IPS-11a (cell line): ENCODE results near the gene LHB.

Experiments used
- H3K4me3 ChIP-seq: one replicate; pipeline ENCODE4 v1.5.1; 2013; ENCODE audit warnings: low read depth, low read length, control low read depth

Gene LHB

GRCh38 chr19:49014123-49014869 lies 2.6 kb downstream of the LHB start:
- H3K4me3 ChIP-seq = no peak overlapping the region

GRCh38 chr19:49011194-49011593 lies 5.7 kb downstream of the LHB start:
- no peak overlapping the region for H3K4me3 ChIP-seq

DNA sequence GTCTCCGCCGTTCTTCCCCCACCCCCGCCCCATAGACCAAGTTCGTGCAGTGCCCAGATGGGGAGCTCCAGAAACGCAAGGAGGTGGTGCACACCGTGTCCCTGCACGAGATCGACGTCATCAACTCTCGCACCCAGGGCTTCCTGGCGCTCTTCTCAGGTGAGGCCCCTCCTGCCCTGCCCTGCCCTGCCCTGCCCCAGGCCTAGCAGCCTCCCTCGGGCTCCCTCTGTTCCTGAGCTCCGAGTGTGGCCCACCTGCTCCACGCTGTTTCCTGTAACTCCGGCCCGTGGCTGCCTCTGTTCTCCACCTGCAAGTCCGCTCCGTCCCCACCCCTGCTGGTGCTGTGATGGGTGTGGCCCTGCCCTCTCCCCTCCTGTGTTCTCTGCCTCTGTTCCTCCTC lies 6.4 kb downstream of the LHB start:
- no peak overlapping the region for H3K4me3 ChIP-seq

GRCh38 chr19:49009828-49010227 lies 7.1 kb downstream of the LHB start:
- no peak overlapping the region for H3K4me3 ChIP-seq

DNA sequence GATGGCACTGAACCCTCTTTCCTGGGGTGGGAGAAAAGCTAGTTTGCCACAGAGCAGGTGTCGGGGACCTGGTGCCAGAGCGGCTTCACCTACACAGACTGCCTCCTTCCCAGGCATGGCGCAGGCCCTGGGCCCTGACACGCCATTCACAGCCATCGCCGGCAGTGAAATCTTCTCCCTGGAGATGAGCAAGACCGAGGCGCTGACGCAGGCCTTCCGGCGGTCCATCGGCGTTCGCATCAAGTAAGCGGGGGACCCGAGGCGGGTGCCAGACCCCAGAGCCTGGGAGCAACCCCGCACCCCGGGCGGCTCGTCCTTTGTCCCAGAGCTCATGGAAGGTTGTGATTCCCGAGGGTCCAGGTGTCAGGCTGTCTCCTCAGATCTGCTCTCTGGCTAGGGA lies 10.0 kb downstream of the LHB start:
- H3K4me3 ChIP-seq = no peak overlapping the region

DNA sequence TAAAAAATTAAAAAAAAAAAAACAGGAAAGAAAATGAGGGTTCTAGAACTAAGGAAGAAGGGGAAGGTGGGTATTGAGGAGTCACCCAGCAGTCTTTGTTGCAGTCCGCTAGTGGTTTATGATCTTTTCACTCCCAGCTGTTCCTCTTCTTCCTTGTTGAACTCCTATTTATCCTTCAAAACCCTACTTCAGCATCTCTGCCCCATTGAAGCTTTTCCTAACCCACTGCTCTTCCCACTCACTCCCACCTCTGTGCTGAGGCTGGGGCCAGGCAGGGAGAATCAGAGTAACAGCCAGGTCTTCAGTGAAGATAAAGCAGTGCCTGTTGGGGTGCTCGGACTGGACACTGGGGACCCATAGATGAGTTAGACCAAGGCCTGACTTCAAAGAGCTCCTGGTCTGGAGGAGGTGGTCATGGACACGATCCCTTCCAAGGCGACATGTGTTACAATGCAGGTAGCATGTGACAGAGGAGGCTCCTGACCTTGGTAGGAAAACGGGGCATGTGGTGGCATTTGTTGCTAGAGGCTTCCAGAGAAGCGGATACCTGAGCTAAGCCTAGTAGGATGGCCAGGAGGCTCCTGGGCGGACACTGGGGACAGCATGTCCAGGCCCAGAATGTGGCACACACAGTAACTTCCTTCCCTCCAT lies 11.8 kb downstream of the LHB start:
- no peak overlapping the region for H3K4me3 ChIP-seq

DNA sequence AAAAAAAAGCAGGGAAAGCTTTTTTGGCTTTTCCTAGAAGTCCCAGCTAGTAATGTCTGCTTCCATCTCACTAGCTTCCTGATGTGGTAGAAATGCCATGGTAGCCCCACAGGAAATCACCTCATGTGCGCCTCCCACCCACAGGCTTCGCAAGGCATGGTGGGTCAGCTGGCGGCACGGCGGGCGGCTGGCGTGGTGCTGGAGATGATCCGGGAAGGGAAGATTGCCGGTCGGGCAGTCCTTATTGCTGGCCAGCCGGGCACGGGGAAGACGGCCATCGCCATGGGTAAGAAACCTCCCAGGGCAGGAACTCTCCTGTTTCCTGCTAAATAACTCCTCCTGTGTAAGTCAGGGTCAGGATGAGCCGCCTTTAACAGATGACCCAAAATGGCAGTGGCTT lies 12.8 kb downstream of the LHB start:
- no peak overlapping the region for H3K4me3 ChIP-seq

- no peak overlapping the region for H3K4me3 ChIP-seq
Measured at GRCh38 chr19:48999481-49000325, 17.2 kb downstream of the LHB start.

DNA sequence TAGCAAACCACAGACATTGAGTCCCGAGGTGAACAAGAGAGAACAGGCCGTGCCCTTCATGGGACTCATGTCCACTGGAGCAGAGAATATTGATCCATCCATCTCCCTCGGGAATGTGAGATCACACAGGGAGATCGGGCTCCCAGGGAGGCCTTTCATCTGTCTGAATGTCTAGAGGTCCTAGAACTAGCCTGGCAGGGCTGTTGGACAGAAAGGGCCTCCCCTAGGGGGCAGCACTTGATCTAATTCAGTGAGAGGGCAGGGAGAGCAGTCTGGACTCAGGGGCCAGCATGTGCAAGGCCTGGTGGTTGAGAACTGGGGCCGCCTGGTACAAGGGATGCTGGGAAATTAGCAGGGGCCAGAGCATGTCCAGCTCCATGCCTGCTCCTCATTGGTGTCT lies 18.9 kb downstream of the LHB start:
- H3K4me3 ChIP-seq = no peak overlapping the region

DNA sequence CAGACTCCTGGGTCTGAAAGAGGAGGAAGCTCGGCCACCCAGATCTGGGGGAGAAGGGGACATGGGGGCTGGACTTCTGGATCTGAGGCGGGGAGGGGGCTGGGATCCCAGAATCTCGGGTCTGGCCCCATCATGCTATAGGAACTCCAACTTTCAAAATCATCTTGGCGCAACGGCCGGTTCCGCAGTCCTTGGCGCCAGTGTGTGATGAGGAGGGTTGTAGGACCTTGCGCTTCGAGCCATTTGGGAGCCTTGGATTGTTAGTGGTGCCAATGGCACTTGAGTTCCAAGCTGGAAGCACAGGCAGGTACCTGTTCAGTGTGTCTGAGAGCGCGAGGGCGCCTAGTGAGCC lies 22.9 kb downstream of the LHB start:
- H3K4me3 ChIP-seq = peak overlapping the region; percentile 67

GRCh38 chr19:48993175-48994034 lies 23.5 kb downstream of the LHB start, which contains the start of the genes GYS1 and RUVBL2:
Gene GYS1, minus strand, starts transcription at chr19:48993309. Its CDS starts 197 bp downstream, at chr19:48993112.
Gene RUVBL2, plus strand, starts transcription at chr19:48993887. Its CDS starts 25 bp downstream, at chr19:48993912.
- H3K4me3 ChIP-seq = peak within 1 kb of the TSS; percentile 70

- peak overlapping the region; percentile 70 for H3K4me3 ChIP-seq
Measured at GRCh38 chr19:48992581-48993174, 24.2 kb downstream of the LHB start.

DNA sequence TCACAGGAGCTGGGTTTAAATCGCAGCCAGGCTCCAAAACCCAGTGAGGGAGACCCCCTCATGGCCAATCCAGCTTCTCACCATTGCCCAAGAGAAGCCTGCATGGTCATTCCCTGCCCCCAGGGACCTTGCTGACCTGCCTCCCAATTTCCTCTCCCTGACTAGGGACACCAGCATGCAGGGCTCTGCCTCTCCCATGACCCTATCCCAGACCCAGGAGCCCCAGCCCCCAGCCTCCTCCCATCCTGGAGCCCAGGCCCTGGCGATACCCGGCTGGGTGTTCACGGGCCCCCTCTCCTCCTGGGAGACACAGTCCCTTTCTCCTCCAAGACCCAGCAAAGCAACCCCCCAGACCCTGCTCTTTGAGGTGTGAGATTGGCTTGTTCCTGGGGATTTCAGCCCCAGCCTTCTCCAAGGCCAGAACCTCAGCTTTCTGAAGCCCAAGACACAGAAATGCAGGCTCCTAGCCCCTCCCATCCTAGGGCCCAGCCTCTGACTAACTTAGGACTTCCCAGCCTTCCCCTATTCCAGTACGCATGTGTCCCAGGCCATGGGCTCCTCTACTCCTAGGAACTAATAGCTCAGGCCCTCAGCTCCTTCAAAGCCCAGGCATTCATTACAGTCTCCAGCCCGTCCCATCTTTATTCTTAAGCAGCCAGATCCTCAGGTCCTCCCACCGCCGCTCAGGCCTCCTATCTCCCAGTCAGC lies 24.9 kb downstream of the LHB start:
- peak overlapping the region; percentile 70 for H3K4me3 ChIP-seq

- no peak overlapping the region for H3K4me3 ChIP-seq
Measured at GRCh38 chr19:48991011-48991609, 25.8 kb downstream of the LHB start.

- no peak overlapping the region for H3K4me3 ChIP-seq
Measured at GRCh38 chr19:48990400-48990799, 26.5 kb downstream of the LHB start.

- no peak overlapping the region for H3K4me3 ChIP-seq
Measured at GRCh38 chr19:48989701-48990291, 27.1 kb downstream of the LHB start.

GRCh38 chr19:48988860-48989259 lies 28.0 kb downstream of the LHB start:
- H3K4me3 ChIP-seq = no peak overlapping the region

DNA sequence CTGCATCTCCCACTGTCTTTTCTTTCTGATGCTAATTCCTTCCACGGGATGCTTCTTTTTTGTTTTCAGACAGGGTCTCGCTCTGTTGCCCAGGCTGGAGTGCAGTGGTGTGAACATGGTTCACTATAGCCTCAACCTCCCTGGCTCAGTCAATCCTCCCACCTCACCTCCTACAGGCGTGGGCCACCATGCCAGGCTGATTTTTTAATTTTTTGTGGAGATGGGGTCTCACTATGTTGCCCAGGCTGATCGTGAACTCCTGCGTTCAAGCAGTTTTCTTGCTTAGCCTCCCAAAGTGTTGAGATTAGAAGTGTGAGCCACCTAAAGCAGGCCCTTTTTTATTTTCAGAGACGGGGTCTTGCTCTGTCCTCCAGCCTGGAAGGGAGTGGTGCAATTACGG lies 28.6 kb downstream of the LHB start:
- no peak overlapping the region for H3K4me3 ChIP-seq

- H3K4me3 ChIP-seq = no peak overlapping the region
Measured at GRCh38 chr19:48987323-48987722, 29.6 kb downstream of the LHB start.
